SK-N-MC (cell line): Measurements from ENCODE around the gene CCBE1.

Experiments
- EZH2 ChIP-seq: fragments of 200-600 bp; sonication (generic); IDR thresholded peaks from one replicate; pipeline ENCODE4 v1.6.1; 2017; ENCODE audit warnings: antibody characterized with exemption
- FOXP2 ChIP-seq: optimal IDR thresholded peaks from 2 replicates; pipeline ENCODE3; 2011; ENCODE audit warnings: mild to moderate bottlenecking, moderate library complexity; ENCODE audit not compliant: insufficient read depth; ENCODE audit errors: extremely low read length, control extremely low read depth
- POLR2AphosphoS5 ChIP-seq: IDR thresholded peaks from 2 replicates; pipeline ENCODE4 v1.6.1; 2012; ENCODE audit warnings: mild to moderate bottlenecking, low read depth, low read length, borderline replicate concordance

DNA sequence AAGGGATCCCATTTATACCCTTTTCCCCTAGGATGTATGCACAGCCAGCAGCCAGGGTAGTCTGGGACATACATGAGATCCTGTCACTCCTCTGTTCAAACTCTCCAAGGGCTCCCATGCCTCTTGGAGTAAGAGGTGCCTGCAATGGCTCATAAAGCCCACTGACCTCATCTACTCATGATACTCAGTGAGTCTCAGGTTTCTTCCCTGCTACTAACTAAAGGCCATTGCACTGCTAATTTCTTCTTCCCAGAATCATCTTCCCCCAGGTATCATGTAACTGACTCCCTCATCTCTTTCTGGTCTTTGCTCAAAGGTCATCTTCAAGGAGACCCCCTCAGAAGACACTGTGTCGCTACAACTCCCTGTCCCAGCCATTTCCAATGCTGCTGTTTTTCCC, 68.2 kb downstream of the CCBE1 start:
- TF ChIP-seq POLR2AphosphoS5 (no peak), EZH2 (no peak), FOXP2 (no peak)
